ENCODE measurements around the gene ZEB2.

The ZEB2 gene

DNA sequence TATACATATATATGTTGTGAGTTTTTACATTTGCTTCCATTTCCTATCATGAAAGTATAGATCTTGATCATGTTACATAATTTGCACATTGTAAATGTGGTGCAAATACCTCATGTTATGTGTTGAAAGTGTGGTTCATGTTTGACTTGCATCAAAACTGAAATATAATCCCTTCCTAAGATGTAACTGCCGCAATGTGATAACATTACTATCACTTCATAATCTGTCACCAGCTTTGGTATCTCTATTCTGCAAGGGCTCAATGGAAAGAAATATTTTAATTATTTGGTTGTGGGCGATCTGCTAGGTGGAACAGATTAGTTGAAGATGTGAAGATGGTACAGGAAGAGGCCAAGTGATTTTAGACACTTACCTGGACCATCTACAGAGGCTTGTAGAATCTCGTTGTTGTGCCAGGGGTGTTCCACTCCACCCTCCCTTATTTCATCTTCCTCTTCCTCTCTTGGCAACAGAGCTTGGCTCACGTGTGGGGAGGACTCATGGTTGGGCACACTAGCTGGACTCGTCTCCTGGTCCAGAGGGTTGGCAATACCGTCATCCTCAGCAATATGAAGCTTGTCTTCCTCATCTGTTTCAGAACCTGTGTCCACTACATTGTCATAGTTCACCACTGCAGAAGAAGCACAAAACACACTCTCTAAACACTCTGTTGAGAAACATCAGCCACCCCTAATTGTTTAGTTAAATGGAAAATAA is 90.4 kb downstream of the ZEB2 start:
- no peak for DNase-seq
- Histone ChIP-seq H3K27ac (no peak overlapping the region), H3K27me3 (ENCODE audit: insufficient read depth, low read depth, severe bottlenecking) (no peaks in the 10 kb centered on the region), H3K36me3 (no peaks in the 10 kb centered on the region), H3K9me3 (ENCODE audit: severe bottlenecking) (no peaks in the 10 kb centered on the region), H3K4me3 (ENCODE audit: low read depth, low read length) (no peak overlapping the region)
- TF ChIP-seq, protein P1, sequence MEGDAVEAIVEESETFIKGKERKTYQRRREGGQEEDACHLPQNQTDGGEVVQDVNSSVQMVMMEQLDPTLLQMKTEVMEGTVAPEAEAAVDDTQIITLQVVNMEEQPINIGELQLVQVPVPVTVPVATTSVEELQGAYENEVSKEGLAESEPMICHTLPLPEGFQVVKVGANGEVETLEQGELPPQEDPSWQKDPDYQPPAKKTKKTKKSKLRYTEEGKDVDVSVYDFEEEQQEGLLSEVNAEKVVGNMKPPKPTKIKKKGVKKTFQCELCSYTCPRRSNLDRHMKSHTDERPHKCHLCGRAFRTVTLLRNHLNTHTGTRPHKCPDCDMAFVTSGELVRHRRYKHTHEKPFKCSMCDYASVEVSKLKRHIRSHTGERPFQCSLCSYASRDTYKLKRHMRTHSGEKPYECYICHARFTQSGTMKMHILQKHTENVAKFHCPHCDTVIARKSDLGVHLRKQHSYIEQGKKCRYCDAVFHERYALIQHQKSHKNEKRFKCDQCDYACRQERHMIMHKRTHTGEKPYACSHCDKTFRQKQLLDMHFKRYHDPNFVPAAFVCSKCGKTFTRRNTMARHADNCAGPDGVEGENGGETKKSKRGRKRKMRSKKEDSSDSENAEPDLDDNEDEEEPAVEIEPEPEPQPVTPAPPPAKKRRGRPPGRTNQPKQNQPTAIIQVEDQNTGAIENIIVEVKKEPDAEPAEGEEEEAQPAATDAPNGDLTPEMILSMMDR (IDR thresholded peaks at IDR 0.05; ENCODE audit: low read depth, low read length) = no peak

DNA sequence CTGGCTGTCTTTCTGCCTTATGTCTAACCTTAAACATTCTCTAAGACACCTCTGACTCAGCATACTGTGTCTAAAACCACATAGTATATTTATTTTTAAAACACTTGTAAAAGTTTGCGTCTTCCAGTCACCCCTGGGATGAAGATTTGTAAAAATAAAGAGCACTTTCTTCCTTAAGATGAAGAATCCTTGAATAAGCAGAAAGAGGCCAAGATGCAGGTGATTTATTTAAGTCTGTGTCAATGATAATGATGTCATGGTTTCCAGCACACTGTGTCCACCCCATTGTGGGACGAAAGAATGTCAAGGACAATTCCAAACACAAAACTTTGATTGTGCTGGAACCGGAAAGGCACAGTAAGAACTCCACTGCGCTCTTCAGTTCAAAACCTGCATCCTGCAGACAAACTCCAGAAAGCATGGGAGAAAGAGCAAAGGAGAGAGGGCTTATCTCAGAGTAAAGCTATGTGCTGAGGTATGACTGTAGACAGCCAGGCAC is 92.9 kb downstream of the ZEB2 start:
- no peak overlapping the region for H3K27ac ChIP-seq
- no peaks in the 10 kb centered on the region for H3K36me3 ChIP-seq
- TF ChIP-seq, protein P1 (IDR thresholded peaks at IDR 0.05; ENCODE audit: low read depth, low read length) = no peak

DNA sequence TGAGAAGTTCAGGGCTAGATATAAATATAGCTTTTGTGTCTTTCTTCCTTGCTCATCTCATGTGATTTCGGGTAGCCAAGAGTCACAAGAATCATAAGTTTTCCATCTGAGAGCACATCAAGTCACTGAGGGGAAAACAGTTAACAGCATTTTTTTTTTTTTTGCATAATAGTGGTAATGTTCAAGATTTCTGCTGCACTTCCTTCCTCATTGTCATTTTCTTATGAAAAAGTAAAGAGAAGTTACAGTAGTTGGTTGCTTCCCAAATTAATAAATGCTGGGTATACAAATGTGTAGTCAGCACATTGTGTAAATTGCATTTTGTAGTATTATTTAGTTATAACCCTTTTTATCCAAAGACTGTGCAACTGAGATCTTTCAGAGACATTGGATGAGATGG is 93.6 kb downstream of the ZEB2 start:
- no peaks in the 10 kb centered on the region for H3K27me3 ChIP-seq (ENCODE audit: insufficient read depth, low read depth, severe bottlenecking)
- no peaks in the 10 kb centered on the region for H3K9me3 ChIP-seq (ENCODE audit: severe bottlenecking)
- no peak overlapping the region for H3K4me3 ChIP-seq (ENCODE audit: low read depth, low read length)
- H3K27ac ChIP-seq = no peak overlapping the region
- no peaks in the 10 kb centered on the region for H3K36me3 ChIP-seq
- TF ChIP-seq, protein P1 (IDR thresholded peaks at IDR 0.05; ENCODE audit: low read depth, low read length) = no peak
- DNase-seq = no peak

More for the DNA sequence above, 92.9 kb downstream of the ZEB2 start:
- H3K27me3 ChIP-seq (ENCODE audit: insufficient read depth, low read depth, severe bottlenecking) = no peaks in the 10 kb centered on the region
- no peak overlapping the region for H3K4me3 ChIP-seq (ENCODE audit: low read depth, low read length)
- no peaks in the 10 kb centered on the region for H3K9me3 ChIP-seq (ENCODE audit: severe bottlenecking)
- no peak for DNase-seq

DNA sequence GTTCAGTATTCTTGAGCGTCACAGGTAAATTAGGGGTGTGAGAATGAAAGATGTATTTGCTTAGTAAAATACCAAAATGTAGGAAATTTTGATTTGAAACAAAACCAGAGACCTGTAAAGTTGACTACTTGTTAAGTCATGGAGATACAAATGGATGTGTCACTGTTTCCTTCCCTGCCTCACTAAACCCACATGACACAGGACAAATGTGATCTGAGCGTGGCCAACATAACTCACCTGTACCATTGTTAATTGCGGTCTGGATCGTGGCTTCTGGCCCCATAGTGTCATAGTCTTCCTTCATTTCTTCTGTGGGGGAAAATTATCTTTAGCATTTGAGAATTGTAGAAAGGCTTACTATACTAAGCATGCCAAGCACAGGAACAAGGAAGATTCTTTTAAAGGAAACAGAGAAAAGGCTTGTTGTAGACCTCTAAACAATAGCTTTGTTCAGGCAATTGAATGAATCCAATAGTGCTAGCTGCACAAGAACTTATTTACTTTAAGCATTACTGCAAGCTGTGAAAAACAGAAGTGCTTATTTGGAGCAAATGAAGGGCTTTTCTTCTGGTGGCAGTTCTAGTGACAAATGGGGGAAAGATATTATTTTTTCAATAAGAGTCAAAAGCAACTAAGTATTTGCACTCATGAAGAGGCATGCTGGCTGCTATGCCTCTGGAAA is 95.2 kb downstream of the ZEB2 start:
- TF ChIP-seq, protein P1 (IDR thresholded peaks at IDR 0.05; ENCODE audit: low read depth, low read length) = no peak
- Histone ChIP-seq H3K9me3 (ENCODE audit: severe bottlenecking) (no peaks in the 10 kb centered on the region), H3K27ac (no peak overlapping the region)

DNA sequence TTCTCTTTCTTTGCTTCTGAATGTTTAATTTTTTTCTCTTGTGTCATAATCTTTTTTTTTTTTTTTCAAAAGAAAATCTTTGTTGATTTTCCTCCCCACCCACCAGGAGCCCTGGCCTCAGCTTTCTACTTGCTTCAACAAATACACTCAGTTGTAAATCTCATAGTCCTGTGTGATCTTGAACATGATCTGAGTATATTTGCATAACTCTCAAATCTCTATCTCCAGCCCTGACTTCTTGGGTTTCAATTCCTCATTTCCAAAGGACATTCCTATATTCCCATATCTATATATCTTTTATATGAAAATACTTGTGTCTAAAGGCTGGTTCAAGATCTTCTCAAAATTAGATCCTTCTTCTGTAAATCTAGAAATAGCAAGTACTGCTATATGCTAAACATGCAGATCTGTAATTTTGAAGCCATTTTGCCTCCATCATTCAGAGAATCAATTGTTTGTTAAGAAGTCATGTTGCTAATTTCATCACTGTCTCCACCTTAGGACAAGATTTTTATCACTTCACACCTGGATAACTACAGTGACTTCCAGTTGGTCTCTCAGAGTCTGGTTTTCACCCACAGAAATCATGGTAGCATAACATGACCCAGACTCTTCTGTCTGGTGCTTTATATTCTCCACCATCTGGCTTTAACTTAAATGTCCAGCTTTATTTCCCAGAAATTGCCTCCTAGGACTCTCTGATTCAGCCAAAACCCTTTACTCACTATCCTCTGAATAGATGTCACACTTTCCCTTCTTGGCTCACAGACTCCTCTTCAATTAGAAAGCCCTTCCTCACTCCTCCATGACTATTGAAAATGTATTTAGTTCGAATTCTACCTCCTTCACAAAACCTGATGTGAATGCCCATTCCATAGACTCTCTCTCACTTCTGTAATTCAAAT is 98.1 kb downstream of the ZEB2 start:
- H3K27me3 ChIP-seq (ENCODE audit: insufficient read depth, low read depth, severe bottlenecking) = no peaks in the 10 kb centered on the region
- H3K4me3 ChIP-seq (ENCODE audit: low read depth, low read length) = no peak overlapping the region
- TF ChIP-seq, protein P1 (IDR thresholded peaks at IDR 0.05; ENCODE audit: low read depth, low read length) = no peak
- H3K9me3 ChIP-seq (ENCODE audit: severe bottlenecking) = no peaks in the 10 kb centered on the region
- DNase-seq = no peak
- H3K36me3 ChIP-seq = no peaks in the 10 kb centered on the region
- H3K27ac ChIP-seq = no peak overlapping the region

More for the DNA sequence above, 95.2 kb downstream of the ZEB2 start:
- Histone ChIP-seq H3K36me3 (no peaks in the 10 kb centered on the region), H3K27me3 (ENCODE audit: insufficient read depth, low read depth, severe bottlenecking) (no peaks in the 10 kb centered on the region), H3K4me3 (ENCODE audit: low read depth, low read length) (no peak overlapping the region)
- DNase-seq = no peak

Data from WERI-Rb-1 (cell line).